Measurements from ENCODE around the gene USP53. TPM values are rescaled to one million over a fixed set of nuclear protein-coding genes. Genes with fewer than 3 reads are reported as not detected.
"Not testable (repeated sequence)": the region's sequence is repeated elsewhere in the genome, so short reads cannot be mapped to it uniquely, and the experiment has no call there.

The USP53 gene
- polyA plus RNA-seq, 3 donors: 9.7 to 28.2 (median 15.6) TPM

DNA sequence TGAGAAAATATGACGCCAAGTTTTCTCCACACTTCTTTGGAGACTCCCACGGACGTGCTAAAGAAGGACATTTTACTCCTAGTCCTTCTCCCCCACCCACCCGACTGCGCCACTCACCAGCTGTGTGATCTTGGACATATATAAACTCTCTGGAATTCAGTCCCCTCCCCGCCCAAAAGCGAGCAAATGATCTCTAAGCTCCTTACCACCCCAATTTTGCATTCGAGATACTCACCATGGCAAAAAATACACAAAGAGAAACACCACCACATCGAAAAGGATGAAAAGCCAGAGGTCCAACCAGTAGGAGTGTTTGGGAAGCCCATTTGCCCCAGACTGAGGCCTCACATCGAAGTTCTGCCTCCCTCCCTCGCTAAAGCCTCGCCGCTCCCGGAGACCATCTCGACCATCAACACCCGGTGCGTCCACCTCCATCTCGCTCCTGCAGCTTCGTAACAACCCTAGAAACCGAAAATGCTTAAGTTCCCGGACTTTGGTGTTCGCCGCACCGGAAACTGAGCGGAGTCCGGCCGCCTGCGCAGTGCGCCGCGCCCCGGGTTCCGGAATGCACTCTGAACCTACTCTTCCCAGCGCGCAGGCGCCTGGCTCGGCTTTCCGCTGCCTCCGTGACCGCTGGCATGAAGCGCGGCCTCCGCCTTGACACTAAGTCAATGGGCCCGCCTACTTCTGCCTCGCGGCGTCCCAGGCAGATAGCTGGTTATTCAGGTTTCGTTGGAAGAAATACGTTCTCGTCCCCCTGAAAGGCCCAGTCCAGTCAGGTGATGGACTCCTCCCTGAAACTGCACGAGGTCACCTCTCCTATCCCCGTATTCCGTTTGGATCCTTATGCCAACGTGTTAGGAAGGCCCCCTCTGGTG is 87.8 kb downstream of the USP53 start:
- WGBS, 3 donors: 0 to 1% (median 0%) methylated on average over 54 of the region's 54 CpGs
- H3K27ac ChIP-seq (ENCODE audit: low read depth, low read length): peak overlapping the region; percentile 86

DNA sequence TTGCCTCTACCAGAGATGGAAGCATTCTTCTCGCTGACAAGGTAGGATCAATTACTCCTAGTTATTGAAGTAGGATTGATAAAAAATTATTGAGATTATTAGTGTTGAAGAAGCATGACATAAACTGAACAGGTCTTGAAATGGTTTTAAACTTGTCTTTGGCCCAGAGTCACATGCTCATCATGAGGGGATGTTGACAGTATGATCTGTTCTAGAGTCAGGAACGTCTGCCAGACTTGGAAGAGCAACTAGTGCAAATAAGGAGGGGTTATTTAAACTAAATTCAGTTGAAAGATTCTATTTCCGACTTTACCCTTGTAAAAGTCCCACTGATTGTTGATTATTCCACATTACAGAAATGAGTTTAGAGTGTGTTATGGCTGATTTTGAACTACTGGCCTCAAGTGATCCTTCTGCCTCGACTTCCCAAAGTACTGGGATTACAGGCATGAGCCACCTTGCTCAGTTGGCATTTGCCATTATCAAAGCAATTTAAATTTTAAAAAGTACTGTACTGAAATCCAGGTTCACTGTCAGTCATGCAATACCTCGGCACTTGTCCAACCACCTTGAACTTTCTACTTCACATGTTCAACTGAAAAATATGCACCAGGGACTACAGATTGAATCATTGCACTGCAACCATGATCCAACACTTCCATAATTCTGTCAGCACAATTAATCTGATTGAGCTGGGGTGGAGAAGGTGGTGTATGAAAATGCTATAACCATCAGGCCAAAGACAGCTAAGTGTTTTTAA is 89.7 kb downstream of the USP53 start:
- WGBS, 3 donors: 70 to 86% (median 80%) methylated on average over 5 of the region's 5 CpGs
- H3K27ac ChIP-seq (ENCODE audit: low read depth, low read length): no peak overlapping the region

DNA sequence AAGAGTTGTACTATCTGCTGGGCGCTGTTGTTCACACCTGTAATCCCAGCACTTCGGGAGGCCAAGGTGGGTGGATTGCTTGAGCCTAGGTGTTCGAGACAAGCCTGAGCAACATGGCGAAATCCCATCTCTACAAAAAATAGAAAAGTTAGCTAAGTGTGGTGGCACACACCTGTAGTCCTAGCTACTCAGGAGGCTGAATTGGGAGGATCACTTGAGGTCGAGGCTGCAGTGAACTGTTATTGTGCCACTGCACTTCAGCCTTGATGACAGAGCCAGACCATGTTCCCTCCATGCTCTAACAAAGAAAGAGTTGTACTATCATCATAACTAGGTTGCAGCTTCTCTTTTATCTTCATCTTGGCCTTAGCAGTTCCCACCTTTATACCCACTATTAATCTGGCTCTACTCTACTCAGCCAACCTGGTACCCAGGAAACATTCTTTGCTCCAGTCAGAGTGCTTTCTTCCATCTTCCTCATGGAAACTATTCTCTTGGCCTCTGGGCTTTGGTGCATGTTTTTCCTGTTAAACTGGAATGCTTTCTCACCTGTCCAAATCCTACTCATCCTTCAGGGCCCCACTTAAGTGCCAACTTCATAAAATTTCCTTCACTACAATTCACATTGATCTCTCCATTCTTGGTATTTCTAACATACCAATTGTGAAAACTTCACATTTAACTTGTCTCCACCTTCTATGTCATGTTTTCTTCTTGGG is 91.2 kb downstream of the USP53 start:
- H3K27ac ChIP-seq (ENCODE audit: low read depth, low read length): no peak overlapping the region
- WGBS, 3 donors: 89 to 96% (median 95%) methylated on average over 5 of the region's 5 CpGs

DNA sequence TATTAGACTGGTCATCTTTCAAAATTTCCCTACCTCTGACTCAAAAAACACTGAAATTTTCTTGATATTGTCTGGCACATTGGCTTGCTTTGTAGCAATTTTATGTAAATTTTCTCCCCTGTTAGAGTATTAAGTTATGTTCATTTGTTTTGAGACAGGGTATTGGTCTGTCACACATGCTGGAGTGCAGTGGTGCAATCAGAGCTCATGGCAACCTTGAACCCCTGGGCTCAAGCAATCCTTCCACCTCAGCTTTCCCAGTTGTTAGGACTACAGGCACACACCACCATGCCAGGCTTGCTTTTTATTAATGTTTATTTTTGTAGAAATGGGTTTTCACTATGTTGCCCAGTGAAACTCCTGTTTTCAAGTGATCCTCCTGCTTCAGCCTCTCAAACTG is 91.9 kb downstream of the USP53 start:
- H3K27ac ChIP-seq (ENCODE audit: low read depth, low read length): no peak overlapping the region

DNA sequence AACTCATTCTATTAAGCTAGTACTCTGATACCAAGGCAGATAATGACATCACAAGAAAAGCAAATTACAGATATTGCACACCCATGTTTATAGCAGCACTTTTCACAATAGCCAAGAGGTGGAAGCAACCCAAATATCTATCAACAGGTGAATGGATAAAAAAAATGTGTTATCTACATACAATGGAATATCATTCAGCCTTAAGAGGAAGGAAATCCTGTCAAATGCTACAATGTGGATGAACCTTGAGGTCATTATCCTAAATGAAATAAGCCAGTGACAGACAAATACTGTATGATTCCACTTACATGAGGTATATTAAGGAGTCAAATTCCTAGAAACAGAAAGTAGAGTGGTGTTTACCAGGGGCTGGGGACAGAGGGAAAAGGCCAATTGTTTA is 95.1 kb downstream of the USP53 start:
- no peak overlapping the region for H3K27ac ChIP-seq (ENCODE audit: low read depth, low read length)

DNA sequence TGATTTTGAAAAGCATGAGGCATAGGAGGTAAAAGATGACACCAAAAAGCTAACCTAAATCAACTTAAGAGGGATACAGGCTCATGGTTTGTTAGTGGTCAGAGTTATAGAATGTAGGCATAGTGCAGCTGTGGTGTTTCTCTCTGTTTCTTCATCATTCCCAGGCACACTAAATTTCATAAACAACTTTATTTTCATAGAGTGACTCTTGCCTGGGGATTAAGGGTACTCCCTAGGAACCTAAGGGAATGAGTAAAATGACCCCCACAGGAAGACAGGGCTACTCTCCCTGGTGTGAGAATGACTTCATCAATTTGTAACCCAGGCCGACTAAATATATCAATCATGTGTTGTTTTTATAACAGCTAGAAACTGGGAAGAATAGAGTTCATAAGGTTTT is 98.3 kb downstream of the USP53 start:
- no peak overlapping the region for H3K27ac ChIP-seq (ENCODE audit: low read depth, low read length)
- WGBS, 3 donors: 65 to 77% (median 74%) methylated on average over 1 of the region's 1 CpG

DNA sequence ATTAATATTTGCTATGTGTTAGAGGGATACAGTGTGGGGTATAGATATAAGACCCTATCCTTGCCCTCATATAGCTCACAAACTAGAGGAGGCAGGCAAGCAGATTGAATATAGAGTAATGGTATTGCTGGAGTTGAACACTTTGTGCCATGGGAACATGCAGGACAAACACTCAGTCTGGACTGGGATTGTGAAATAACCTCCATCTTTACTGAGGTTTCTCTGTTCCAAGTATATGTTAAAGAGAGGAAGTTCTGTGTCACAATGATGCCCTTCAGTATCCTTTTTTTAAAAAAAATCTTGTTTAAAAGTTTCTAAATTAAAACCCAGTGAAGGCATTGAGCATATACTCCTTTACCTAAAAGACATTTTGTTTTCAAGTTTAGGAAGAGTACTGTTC is 100.7 kb downstream of the USP53 start:
- no peak overlapping the region for H3K27ac ChIP-seq (ENCODE audit: low read depth, low read length)

DNA sequence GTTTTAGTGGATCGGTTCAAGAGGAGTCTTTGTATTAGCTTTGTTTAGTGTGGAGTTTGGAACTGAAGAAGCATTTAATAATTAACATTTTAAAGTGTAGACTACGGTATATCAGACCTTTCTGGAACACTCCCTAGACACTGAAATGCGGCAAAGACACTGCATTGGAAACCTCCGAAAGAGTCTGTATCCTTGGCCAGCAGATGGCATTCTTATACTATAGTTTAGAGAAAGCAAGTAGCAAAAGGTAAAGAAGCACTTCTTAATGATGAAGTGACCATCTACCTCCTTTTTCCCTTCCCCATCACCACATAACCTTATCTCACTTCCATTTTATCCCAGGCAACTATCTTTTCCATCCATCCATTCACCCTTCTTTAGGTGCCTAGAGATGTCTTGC is 101.8 kb downstream of the USP53 start:
- H3K27ac ChIP-seq (ENCODE audit: low read depth, low read length): no peak overlapping the region
- WGBS, 3 donors: 11 to 20% (median 20%) methylated on average over 4 of the region's 4 CpGs

DNA sequence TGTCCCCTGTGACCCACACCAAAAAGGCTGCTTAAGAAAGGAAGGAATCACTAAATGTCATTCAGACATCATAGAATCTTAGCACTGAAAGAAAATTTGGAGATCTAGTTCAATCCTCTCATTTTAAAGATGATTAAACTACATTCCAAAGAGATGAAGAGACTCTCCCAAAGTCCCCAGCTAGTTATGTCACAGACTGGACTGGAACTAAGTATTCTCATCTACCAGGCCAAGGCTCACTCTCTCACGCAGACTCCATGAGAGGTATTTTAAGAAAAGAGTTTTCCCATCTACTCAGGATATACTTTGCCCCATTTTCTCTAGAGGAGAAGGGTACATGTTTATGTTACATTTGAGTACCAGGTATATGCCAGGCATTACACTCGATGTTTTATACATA is 102.5 kb downstream of the USP53 start:
- H3K27ac ChIP-seq (ENCODE audit: low read depth, low read length): no peak overlapping the region

DNA sequence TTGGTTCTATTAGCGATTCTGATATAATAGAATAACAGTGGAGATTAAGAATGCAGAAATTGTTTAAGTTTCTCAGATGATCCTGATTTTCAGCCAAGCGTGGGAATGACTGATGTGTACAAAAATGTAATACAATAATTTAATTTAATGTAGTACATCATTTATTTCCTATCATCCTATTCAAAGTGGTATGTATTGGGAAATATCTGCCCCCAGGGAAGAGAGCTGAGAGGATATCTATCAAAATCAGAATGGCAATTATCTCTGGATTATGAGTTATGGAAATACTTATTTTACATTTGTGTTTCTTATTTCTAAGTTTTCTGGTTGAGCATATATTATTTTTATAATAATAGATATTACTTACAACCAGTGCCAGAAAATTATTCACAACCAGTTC is 105.5 kb downstream of the USP53 start:
- H3K27ac ChIP-seq (ENCODE audit: low read depth, low read length): no peak overlapping the region
- WGBS, 3 donors: 68 to 72% (median 69%) methylated on average over 2 of the region's 2 CpGs

More for the DNA sequence above, 102.5 kb downstream of the USP53 start:
- 61 to 73% (median 69%) methylated on average over 2 of the region's 2 CpGs for WGBS, 3 donors

DNA sequence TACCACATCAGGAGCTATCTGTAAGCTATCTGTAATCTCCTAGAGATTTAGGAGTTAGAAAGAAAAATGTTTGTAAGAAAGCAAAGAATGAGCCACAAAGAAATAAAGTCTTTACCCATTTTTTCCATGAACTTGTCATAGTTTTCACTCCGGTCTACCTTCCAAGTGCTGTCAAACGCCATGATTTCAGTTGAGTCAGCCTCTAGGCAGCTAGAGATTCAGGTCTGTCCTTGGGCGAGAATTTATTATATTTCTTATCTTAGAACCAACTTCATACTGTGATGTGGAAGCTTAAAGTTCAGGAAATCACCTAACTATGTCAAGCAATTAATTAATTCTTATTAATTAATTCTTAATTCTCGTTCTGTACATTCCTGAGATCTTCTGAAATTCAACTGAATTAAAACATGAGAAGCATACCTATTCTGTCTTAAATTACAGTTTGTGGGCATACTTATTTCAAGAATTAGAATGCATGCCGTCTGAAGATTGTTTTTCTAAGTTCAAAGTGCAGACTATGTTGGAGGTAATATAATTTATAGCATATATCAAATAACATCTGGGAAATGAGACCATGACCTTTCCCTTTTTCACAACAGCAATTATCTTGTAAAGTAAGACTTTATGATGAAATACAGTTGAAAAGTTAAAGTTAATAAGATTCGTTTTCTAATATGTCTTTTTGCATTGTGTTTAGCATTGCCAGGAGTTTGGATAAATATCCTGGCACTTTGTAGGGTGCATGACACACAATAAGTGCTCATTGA is 109.6 kb downstream of the USP53 start, which contains the start of gene FABP2:
FABP2 (minus strand) TSS at position 218 of the 767 bp plus-strand sequence; CDS start at position 182, 36 bp downstream.
- H3K27ac ChIP-seq (ENCODE audit: low read depth, low read length): no peak within 1 kb of the TSS
- WGBS, 3 donors: 66 to 79% (median 74%) methylated on average over 6 of the region's 6 CpGs

DNA sequence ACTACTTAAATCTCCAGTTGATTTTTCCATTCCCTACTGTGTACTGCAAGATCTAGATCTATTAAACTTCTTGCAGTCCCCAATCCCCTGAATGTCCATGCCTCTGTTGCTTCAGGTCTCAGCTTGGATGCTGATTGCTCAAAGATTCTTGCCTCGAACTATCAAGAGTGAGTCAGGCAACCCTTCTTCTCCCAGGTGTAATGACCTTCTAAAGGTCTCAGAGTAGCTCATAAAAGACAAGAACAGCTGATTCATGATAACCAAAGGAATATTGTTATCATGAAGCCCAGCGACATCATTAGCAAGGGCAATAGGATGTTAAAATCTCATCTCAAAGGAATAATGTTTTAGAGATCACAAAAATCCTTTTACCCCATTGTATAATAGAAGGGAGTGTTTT is 116.2 kb downstream of the USP53 start:
- no peak overlapping the region for H3K27ac ChIP-seq (ENCODE audit: low read depth, low read length)
- WGBS, 3 donors: 72 to 85% (median 75%) methylated on average over 2 of the region's 2 CpGs

DNA sequence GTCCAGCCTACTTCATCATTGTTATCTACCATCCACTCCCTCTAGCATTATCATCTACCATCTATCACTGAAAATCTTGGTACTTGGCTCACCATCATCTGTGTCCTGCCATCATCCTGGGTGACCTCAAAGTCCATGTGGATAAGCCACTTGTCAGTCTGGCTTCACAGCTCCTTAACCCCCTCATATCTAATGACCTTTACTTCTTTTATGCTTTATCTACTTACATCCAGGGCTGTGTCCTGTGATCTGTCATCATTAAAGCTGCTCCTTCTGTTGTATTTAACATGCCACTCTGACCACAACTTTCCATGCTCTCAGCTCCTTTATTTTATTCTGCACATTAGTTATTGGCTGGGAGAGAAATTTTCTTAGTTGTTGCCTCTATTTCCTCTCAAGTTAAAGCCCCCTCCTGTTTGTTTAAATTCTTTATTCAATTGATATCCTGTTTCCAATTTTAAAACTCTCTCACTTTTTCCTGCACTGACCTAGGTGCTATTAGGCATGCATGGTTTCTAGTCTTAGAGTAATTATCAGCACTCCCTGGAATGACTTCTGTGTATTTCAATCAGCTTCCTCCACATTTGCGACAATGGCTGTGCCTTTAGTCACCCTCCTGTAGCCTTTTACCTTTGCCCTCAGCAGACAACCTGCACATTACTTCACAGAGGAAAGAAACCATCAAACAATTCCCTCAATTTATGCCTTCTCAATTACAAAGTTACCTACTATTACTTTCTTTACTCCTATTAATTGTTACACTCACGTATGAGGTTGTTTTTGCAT is 117.5 kb downstream of the USP53 start:
- H3K27ac ChIP-seq (ENCODE audit: low read depth, low read length): no peak overlapping the region
- WGBS, 3 donors: 57 to 65% (median 61%) methylated on average over 2 of the region's 2 CpGs

DNA sequence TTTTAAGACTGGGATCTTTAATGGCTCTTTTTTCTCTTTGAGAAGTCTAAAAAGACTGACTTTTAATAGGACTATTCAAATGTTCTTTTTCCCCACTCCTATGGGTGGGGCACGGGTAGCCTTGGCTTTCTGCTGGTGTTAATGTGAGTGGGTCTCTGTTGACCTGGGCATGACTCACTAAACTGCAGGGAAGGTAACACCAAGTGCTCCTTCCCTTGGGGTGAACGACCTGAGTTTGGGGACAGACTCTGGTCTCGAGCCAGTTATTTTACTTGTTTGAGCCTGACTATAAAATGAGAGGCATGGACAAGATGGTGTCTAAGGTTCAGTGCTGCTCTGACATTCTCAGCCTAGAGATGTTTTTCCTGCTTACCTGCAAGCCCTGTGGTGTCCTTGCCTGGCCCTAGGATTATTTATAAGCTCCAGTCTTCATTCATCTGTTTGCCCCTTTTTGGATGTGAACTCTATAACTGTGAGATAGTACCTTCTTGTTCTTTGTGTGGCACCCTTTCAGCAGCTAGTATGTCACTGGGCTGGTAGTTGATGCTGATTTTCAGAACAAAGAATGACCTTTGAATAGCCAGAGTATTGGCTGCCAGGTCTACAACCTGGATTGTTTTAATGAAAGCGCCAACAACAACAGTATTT is 123.9 kb downstream of the USP53 start:
- H3K27ac ChIP-seq (ENCODE audit: low read depth, low read length): not testable (repeated sequence)
- 68 to 76% (median 76%) methylated on average over 3 of the region's 4 CpGs for WGBS, 3 donors

DNA sequence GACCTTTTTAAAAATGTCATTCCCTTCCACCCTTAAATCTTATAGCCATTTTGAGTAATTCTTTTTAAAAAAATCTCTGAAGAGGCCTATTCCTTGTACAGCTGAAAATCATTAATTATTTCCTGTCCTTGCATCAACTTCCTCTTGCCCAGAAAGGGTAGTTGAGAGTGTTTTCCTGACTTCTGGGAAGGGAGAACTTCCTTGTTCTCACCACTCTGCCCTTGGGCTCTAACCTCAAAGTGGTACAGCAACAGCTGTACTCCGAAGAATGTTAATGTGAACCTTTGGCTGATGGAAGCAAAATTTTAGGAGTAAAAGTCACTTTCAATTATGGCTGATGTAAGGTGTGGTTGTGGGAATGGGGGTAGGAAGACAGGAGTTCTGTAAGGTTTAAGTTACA is 124.5 kb downstream of the USP53 start:
- no peak overlapping the region for H3K27ac ChIP-seq (ENCODE audit: low read depth, low read length)
- 26 to 59% (median 33%) methylated on average over 1 of the region's 1 CpG for WGBS, 3 donors

DNA sequence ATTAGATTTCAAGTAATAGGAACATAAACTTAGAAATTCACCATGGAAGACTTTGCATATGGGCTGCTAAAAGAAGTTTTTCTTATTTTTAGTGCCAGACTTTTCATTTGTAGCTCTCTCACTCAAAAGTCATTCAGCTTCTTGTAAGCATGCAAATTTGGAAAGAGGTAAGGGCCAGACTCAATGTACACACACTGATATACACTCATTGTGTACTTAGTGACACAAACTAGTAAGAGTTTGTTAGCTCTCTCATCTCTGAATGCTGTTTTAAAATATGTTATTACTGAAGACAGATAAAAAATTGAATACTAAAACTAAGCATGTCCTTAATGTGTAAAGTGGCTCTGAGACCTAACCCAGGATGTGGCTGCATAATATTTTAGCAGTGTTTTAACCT is 127.4 kb downstream of the USP53 start:
- not testable (repeated sequence) for H3K27ac ChIP-seq (ENCODE audit: low read depth, low read length)

DNA sequence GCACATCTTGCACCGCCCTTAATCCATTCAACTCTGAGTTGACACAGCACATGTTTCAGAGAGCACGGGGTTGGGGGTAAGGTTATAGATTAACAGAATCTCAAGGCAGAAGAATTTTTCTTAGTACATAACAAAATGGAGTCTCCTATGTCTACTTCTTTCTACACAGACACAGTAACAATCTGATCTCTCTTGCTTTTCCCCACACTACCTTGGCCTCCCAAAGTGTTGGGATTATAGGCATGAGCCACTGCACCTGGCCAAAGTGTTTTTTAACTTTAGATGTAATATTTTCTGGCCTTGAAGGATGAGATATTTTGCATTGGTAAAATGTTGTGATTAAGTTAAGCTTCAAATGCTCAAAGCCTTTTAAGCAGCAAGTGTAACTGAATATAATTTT is 130.8 kb downstream of the USP53 start:
- no CpG with 5 or more reads among the region's 2 CpGs for WGBS, 3 donors
- H3K27ac ChIP-seq (ENCODE audit: low read depth, low read length): not testable (repeated sequence)
